Measurements from ENCODE around the gene ADAMTS20.

ADAMTS20 gene

DNA sequence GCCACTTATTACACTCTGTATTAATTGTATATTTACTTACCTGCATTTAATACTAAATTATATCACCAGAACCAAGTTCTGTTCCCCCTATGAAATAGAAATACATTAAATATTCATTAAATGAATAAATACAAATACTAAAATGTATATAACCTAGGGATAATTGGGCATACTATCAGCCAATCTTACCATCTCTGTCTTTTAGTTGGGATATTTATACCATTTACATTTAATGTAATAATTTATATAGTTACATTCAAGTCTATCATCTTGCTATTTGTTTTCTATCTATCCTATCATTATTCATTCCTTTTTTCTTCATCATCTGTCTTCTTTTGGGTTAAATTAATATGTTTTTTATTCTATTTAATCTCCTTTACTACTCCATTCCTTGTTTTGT is 4.1 kb upstream of the ADAMTS20 start:
- Histone ChIP-seq H3K4me3 (ENCODE audit: low read length) (no peak overlapping the region), H3K4me2 (ENCODE audit: low read length) (no peak overlapping the region), H3K27me3 (ENCODE audit: low read depth, low read length) (no peaks in the 10 kb centered on the region), H3K79me2 (ENCODE audit: low read length) (no peaks in the 10 kb centered on the region), H4K20me1 (ENCODE audit: insufficient read depth, low read length) (no peaks in the 10 kb centered on the region), H2AFZ (ENCODE audit: low read depth, low read length) (no peak overlapping the region), H3K9me3 (ENCODE audit: insufficient read depth, low read length) (peaks cover 4% of the 10 kb centered on the region; the same call in 1 of the 2 replicates), H3K4me1 (ENCODE audit: low read length) (no peaks in the 10 kb centered on the region), H3K27ac (ENCODE audit: low read length) (no peak overlapping the region), H3K9ac (ENCODE audit: low read length) (no peak overlapping the region), H3K36me3 (replicated peaks; ENCODE audit: low read depth, low read length) (no peaks in the 10 kb centered on the region)
- TF ChIP-seq CTCF (IDR thresholded peaks at IDR 0.05; ENCODE audit: low read depth, low read length) (no peak), EZH2phosphoT487 (IDR thresholded peaks at IDR 0.05; ENCODE audit: low read depth) (no peak)

- no peaks in the 10 kb centered on the region for H3K4me1 ChIP-seq (ENCODE audit: low read length)
- no peak overlapping the region for H3K27ac ChIP-seq (ENCODE audit: low read length)
- no peak overlapping the region for H3K4me3 ChIP-seq (ENCODE audit: low read length)
- H3K36me3 ChIP-seq (replicated peaks; ENCODE audit: low read depth, low read length), result no peaks in the 10 kb centered on the region
- H2AFZ ChIP-seq (ENCODE audit: low read depth, low read length), result no peak overlapping the region
- no peaks in the 10 kb centered on the region for H3K79me2 ChIP-seq (ENCODE audit: low read length)
- TF ChIP-seq EZH2phosphoT487 (IDR thresholded peaks at IDR 0.05; ENCODE audit: low read depth) (no peak), CTCF (IDR thresholded peaks at IDR 0.05; ENCODE audit: low read depth, low read length) (no peak)
- no peak overlapping the region for H3K4me2 ChIP-seq (ENCODE audit: low read length)
- peaks cover 1% of the 10 kb centered on the region; the same call in 1 of the 2 replicates for H3K9me3 ChIP-seq (ENCODE audit: insufficient read depth, low read length)
- H4K20me1 ChIP-seq (ENCODE audit: insufficient read depth, low read length), result no peaks in the 10 kb centered on the region
- H3K9ac ChIP-seq (ENCODE audit: low read length), result no peak overlapping the region
- no peaks in the 10 kb centered on the region for H3K27me3 ChIP-seq (ENCODE audit: low read depth, low read length)
Measured at GRCh38 chr12:43551279-43551970, 578 bp downstream of the ADAMTS20 start.

- H3K4me3 ChIP-seq (ENCODE audit: low read length), result no peak overlapping the region
- no peak overlapping the region for H3K9ac ChIP-seq (ENCODE audit: low read length)
Measured at GRCh38 chr12:43550831-43551271, 1.2 kb downstream of the ADAMTS20 start.

DNA sequence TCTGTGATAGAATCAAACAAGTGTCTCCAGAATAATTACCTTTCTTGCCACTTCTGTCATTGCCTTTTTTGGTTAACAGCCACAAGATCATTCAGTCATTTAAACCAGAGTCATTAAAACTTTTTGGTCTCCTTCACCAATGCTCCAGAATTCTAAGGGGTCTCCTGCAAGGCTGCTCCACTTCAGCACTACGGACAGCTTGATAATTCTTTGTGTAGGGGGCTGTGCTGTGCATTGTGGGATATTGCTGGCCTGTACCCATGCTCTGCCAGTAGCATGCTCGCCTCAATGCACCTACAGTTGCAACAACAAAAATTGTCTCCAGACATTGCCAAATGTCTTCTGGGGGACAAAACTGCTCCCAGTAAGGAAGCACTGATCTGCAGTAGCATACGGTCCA is 7.3 kb downstream of the ADAMTS20 start:
- no peaks in the 10 kb centered on the region for H4K20me1 ChIP-seq (ENCODE audit: insufficient read depth, low read length)
- no peaks in the 10 kb centered on the region for H3K79me2 ChIP-seq (ENCODE audit: low read length)
- no peak overlapping the region for H2AFZ ChIP-seq (ENCODE audit: low read depth, low read length)
- H3K9me3 ChIP-seq (ENCODE audit: insufficient read depth, low read length), result no peaks in the 10 kb centered on the region
- H3K4me1 ChIP-seq (ENCODE audit: low read length), result no peaks in the 10 kb centered on the region
- no peak overlapping the region for H3K4me3 ChIP-seq (ENCODE audit: low read length)
- H3K36me3 ChIP-seq (replicated peaks; ENCODE audit: low read depth, low read length), result no peaks in the 10 kb centered on the region
- H3K27me3 ChIP-seq (ENCODE audit: low read depth, low read length), result no peaks in the 10 kb centered on the region
- H3K9ac ChIP-seq (ENCODE audit: low read length), result no peak overlapping the region
- TF ChIP-seq EZH2phosphoT487 (IDR thresholded peaks at IDR 0.05; ENCODE audit: low read depth), result no peak
- no peak for TF ChIP-seq CTCF (IDR thresholded peaks at IDR 0.05; ENCODE audit: low read depth, low read length)
- no peak overlapping the region for H3K27ac ChIP-seq (ENCODE audit: low read length)
- no peak overlapping the region for H3K4me2 ChIP-seq (ENCODE audit: low read length)

More at GRCh38 chr12:43550831-43551271, 1.2 kb downstream of the ADAMTS20 start:
- Histone ChIP-seq H3K27ac (ENCODE audit: low read length) (no peak overlapping the region), H2AFZ (ENCODE audit: low read depth, low read length) (no peak overlapping the region), H4K20me1 (ENCODE audit: insufficient read depth, low read length) (no peaks in the 10 kb centered on the region), H3K36me3 (replicated peaks; ENCODE audit: low read depth, low read length) (no peaks in the 10 kb centered on the region), H3K4me1 (ENCODE audit: low read length) (no peaks in the 10 kb centered on the region), H3K79me2 (ENCODE audit: low read length) (no peaks in the 10 kb centered on the region), H3K27me3 (ENCODE audit: low read depth, low read length) (no peaks in the 10 kb centered on the region), H3K9me3 (ENCODE audit: insufficient read depth, low read length) (no peaks in the 10 kb centered on the region), H3K4me2 (ENCODE audit: low read length) (no peak overlapping the region)
- TF ChIP-seq EZH2phosphoT487 (IDR thresholded peaks at IDR 0.05; ENCODE audit: low read depth) (no peak), CTCF (IDR thresholded peaks at IDR 0.05; ENCODE audit: low read depth, low read length) (no peak)

Measured in OCI-LY3 (cell line).